Fibroblast of skin of scalp (primary cell): ENCODE data around the gene PELO. TPM values are rescaled to one million over a fixed set of nuclear protein-coding genes. Genes with fewer than 3 reads are reported as not detected.
"Not testable (repeated sequence)": the region's sequence is repeated elsewhere in the genome, so short reads cannot be mapped to it uniquely, and the experiment has no call there.

Experiments used
- DNase-seq: peaks from one replicate; pipeline ENCODE4 v3.0.0-alpha.2; 2013
- polyA plus RNA-seq, 2 experiments: library from polyadenylated mRNA; unstranded; fragments of 120-200 nt; gene quantifications; one replicate each; pipeline ENCODE4 v1.2.1, GENCODE V29; 2013; ENCODE audit not compliant: insufficient read length in 2 of 2

The PELO gene
- polyA plus RNA-seq (2013, experiment 1 of 2; ENCODE audit: insufficient read length), result 24.0 TPM
- 22.6 TPM for polyA plus RNA-seq (2013, experiment 2 of 2; ENCODE audit: insufficient read length)

DNA sequence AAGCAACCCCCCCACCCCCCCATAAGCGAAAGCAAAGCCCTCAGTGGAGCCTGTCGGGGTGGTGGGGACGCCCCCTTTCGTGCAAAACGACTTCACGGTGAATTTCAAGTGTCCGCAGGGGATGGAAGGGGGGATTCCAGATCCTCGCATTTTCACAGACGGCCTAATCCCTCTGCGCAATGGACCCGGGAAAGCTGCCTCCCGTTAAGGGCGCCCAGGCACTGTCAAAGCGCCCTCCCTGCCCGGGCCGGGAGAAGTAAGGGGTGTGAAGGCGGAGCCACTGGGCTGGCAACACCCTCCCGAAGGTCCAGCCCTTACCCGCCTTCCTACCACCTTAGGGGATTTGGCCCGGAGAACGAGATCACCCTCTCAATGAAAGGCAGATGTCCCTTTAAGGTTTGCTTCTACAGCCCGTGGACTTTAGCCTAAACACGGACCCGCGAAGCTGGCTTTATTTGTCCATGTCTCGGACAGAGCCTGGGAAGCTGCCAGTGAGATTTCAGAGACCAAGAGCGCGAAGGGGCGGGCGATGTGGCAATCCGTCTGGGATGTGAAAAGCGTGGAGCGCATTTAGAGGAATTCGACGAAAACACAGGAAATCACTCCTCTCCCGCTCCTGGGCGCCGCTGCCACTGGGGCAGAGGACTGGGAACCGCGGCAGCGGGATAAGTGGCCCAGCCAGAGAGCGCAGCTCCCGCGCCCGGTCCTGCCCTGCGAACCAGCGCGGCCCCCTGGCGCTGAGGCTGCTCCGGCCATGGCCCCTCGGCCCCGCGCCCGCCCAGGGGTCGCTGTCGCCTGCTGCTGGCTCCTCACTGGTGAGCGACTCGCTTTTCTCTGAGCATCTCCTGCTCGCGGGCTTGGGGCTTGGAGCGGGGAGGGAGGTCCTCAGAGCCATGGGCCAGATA, at the start of gene PELO, which contains the start of gene ITGA1:
Gene PELO (plus strand): TSS at position 317 of the 905 bp plus-strand sequence. CDS start 12,479 bp downstream, outside the sequence.
Gene ITGA1 (plus strand): TSS at position 317 of the 905 bp plus-strand sequence. CDS start 438 bp downstream, at position 755.
- DNase-seq, result peak; percentile 87

GRCh38 chr5:52738095-52738506, 49.6 kb upstream of the PELO start:
- DNase-seq, result no peak

DNA sequence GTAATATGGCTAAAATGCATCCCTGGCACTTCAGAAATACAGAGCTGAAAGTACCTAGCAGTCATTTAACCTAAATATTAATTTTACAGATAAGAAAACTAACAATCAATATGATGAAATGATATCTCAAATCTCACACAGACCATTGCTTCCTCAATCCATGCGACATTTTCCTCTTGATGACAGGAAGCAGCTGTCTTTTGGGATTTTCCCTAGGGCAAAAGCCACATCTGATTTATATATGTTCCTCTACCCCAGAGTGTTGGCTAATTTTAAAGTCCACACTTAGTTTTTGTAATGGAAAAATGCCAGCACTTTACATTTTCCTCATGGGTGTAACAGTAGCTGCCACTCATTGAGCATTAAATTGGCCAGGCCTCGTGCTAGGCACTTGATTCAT, 47.7 kb upstream of the PELO start:
- no peak for DNase-seq

- DNase-seq, result no peak
Measured at GRCh38 chr5:52743012-52743411, 44.7 kb upstream of the PELO start.

DNA sequence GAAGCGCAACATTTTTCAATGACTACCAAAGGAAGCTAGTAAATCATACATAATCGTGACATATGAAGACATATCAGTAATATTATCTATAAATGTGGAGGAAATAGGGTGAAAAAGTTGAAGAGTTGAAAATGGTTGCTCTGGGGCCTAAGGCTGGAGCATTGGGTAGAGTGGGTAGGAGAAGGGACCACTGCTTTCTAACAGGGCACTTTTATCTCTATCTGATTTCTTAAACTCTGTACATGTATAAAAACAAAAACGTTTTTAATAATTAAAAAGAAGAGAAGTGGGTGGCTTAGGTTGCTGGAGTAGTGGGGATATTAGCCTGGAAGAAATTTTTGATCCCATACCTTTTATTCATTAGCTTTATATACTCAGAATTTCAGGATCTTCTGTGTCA, 44.2 kb upstream of the PELO start:
- no peak for DNase-seq

- peak; percentile 34 for DNase-seq
Measured at GRCh38 chr5:52743970-52744369, 43.7 kb upstream of the PELO start.

GRCh38 chr5:52744867-52745458, 42.8 kb upstream of the PELO start:
- not testable (repeated sequence) for DNase-seq

GRCh38 chr5:52746539-52746938, 41.2 kb upstream of the PELO start:
- peak; percentile 81 for DNase-seq

DNA sequence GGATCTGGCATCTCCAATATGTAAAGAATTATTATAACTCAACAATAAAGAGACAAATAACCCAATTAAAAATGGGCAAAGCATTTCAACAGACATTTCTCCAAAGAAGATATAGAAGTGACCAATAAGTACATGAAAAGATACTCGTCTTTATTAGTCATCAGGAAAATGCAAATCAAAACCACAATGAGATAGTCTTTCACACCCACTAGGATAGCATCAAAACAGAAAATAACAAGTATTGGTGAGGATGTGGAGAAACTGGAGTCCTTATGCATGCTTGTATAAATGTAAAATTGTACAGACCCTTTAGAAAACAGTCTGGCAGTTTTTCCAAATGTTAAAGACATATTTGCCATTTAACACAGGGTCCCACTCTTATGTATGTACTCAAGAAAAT, 39.1 kb upstream of the PELO start:
- no peak for DNase-seq

GRCh38 chr5:52749666-52750065, 38.0 kb upstream of the PELO start:
- DNase-seq, result no peak

GRCh38 chr5:52751137-52751536, 36.6 kb upstream of the PELO start:
- DNase-seq, result no peak

- no peak for DNase-seq
Measured at GRCh38 chr5:52754051-52754450, 33.7 kb upstream of the PELO start.

DNA sequence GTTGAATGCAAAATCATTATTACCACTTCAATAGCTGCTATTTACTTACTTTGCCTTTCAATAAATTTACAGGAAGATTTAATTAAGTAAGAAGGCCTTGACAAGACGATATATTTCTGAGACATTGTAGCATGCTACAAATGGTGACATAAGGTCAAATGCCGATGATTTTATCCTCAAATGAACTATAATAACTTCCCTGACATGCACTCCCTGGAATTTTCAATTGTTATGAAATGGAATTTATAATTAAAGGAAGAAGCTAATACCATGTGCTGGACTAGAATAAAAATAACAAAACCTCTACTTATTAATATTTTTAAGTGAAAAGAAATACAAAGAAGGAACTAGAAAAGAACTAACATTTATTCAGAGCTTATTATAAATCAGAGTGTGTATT, 30.2 kb upstream of the PELO start:
- DNase-seq, result peak; percentile 39

DNA sequence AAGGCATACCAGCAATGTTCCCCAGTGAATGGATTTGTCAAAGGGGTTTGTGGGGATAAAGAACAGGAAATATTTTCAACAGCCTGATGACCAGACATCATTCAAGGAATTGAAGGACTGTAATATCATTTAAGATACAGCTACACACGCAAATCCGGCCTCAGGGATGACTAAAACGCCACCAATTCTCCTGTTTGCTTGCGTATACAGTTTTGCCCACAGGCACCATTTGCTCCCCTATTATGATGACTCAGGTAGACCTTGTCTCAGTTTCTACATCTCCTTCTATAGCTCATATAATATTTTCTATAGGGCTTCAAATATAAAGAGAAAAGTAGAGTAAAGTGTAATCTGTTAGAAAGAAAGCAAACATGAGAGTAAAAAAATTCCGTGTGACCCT, 29.7 kb upstream of the PELO start:
- no peak for DNase-seq

- DNase-seq, result peak; percentile 75
Measured at GRCh38 chr5:52759331-52759730, 28.4 kb upstream of the PELO start.

- DNase-seq, result no peak
Measured at GRCh38 chr5:52760695-52761366, 26.9 kb upstream of the PELO start.

DNA sequence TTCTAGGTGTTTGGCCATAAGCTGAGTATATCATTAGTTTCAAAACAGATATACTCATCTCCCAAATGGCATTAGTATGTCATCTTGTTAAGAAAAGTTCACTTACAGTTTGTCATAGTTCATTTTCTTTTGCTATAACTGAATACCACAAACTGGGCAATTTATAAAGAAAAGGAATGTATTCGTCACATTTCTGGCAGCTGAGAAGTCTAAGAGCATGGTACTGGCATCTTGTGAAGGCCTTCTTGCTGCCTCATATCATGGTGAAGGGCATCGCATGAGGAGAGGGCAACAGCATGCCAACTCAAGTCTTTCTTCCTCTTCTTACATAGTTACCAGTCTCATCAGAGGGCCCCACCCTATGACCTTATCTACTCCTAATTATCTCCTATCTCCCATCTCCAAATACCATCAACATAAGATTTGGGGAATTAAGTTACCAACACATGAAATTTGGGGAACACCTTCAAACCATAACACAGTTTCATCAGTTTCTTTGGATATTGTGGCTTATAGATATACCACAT, 20.4 kb upstream of the PELO start:
- DNase-seq, result no peak

GRCh38 chr5:52767766-52768480, 19.8 kb upstream of the PELO start:
- DNase-seq, result no peak

DNA sequence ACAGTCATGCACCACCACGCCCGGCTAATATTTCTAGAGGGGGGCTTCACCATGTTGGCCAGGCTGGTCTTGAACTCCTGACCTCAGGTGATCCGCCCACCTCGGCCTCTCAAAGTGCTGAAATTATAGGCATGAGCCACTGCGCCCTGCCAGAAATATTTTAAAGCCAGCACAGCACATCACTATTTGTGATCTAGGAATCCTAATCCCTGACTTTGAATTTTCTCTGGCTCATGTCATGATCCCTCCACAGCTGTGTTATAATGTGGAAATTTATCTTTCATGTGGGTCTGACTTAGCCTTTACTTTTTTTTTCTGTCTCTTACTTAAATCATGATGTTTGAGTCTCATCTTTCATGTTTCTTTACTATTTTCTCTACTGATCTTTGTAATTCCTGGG, 18.7 kb upstream of the PELO start:
- DNase-seq, result no peak

DNA sequence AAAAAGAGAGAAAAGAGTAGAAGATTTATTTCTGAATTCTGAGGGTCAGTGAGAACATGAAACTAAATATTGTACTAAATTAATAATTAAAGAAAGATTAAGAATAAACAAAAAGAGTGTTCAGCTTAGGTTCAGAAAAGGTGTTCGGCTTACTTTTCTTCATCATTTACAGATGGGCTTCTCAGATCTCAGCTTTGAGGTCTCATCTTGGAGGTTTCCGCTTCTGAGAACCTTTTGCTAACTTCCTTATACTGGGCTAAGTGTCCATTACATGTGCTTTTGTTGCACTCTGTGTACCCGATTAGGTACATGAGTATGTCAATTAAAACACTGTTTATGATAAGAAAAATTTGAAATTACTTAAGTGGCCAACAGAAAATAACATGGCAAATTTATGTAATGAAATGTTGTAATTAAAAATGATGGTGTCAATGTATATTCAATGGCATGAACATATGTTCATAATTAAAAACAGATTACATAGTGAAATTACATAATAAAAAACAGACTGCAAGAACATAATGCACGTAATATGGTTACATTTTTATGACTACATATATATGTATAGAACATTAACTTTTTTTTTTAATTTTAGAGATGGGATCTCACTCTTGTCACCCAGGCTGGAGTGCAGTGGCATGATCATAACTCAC, 17.3 kb upstream of the PELO start:
- no peak for DNase-seq

DNA sequence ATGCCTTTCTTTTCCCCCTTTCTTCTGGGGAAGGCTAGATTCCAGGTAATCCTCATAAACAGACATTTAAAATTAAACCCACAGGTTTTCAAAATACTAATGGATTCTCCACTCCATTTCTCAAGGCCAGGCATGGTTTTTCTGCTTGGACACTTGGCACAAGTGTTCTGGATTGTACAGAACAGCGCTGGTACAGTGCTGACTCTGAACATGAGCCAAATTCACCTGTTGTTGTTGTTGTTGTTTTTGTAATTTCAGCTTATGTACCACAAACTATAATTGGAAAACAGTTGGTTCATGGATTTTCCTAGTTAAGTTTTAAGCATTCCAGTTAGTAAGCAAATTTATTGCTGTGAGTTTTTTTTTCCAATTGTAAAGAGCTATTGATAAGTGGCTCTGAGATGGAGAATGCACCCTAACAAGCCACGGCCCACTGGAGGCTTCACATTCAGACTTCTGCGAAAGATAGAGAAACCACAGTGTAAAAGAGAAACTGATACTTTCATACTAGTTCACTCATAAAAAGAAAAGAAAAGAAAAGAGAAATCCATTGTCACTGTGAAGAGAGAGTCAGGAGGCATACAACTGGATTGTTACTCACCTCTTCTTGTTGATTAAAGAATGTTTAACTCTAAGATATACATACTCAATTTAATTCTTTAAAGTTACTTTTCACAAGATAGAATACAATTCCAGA, 16.2 kb upstream of the PELO start:
- DNase-seq, result no peak
